ENCODE measurements around the gene CBLN1.

CBLN1 gene
- total RNA-seq = 0 to 0.21 (median 0) reads per million in 18 experiments

DNA sequence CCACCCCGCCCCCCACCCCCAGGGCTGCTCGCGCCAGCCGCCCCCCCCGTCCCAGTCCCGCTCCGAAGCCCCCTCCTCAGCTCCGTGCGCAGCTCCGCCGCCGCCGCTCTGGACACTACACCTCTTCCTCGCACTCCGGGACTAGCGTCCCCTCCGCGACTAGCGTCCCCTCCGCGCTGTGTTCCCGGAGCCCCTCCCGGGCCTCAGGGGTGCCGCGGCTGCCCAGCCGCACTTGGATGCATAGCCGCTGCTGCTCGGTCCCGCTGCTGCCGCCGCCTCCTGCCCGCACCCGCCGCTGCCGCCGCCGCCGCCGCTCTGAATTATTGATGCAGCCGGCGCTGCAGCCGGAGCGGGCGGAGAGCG, at the start of gene CBLN1:
TSS of gene CBLN1 (minus strand) at position 359 of the 363 bp plus-strand sequence. CDS start 373 bp downstream, outside the sequence.
- DNase-seq = no peak

DNA sequence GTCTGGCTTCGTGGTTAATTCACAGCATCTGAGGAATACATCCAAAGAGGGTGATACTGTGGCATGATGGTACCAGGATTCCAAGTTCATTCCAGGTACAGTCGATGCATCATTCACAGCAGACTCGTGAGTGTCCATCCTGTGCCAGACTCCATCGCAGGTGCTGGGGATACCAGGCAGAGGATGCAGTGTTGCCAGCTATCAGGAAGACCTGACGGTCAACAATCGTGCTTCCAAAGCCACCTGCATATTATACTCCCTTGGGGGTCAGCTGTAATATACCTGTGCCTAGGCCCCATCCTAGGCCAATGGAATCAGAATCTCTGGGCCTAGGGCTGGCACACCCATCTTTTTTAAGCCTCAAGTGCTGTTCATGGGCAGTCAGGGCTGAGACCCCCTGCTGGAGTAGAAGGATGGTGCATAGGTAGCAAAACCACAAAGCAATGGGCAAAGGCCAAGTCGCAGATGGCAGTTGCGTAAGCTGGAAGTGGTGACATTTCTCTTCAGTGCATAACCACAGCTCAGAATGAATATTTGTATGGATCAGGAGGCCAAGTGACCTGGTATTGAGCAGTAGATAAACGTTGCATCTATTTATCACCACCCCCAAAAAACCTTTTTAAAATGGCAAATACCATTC, 49.0 kb upstream of the CBLN1 start:
- no peak for DNase-seq

DNA sequence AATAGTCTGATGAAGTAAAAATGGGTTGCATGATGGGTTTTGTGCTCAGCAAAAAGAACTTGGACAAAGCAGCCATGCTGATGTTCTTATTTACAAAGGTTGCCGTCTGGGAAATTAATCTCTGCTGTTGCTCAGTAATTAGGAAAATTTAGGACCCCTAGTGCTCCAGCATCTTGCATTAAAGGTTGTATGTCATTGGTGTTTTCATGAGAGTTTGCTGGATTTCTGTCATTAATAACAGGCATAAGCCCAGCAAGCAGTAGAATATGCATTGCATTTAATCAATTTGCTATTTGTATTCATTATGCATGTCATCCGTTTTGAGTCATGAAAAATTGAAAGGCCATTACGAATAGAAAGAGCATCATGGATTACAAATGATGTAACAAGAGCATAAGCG, 46.7 kb upstream of the CBLN1 start:
- DNase-seq = no peak

DNA sequence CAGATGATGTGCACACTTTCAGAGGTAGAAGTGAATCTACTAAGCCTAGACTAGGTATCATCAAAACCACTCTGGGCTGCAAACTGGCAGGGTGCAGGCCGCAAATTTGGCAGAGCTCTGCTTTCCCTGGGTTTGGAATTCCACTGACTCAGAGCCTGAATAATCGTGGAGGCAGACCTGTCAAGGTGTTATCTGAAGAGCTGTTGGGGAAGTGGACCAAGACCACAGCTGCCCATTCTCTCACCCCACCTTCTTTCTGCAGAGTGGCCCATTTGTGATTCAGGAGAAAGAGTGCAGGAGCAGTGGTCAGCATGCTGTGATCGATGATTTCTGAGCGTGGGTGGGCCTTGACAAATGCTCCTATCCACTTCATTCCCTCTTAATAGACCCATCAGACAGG, 45.8 kb upstream of the CBLN1 start:
- DNase-seq = no peak

DNA sequence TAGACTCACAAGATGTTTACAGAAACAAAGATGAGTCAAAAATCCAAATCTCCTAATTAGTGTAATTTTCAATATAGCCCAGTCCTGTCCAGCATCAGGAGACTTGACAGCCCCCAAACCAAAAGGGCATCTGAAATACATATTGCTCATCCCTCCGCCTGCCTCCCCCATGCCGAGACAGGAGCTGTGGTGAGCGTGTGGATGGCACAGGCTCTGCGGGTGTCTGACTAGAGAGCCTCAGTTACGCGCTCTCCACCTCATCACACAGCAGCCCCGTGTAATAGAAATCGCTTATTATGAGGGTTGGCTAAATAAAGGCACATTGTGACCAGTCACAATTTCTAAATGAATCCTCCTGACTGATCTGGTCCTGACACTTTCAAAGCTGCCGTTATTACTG, 43.1 kb upstream of the CBLN1 start:
- DNase-seq = no peak

DNA sequence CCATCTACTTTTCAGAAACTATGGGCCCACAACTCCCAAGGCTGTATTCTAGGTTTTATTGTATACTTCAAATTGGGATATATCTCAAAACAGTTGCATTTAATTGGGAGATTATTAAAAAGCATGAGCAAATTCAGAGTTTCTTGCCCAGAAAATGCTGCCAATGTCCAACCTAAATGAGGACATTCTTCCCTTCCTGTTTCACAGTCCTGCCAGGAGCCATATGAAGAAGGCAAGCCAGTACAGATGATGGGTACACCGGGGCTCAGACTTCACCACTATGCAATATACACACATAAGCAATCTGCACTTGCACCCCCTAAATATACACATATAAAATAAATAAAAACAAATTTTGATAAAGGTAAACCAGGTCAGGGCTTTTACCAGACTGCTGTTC, 34.0 kb upstream of the CBLN1 start:
- DNase-seq = no peak

DNA sequence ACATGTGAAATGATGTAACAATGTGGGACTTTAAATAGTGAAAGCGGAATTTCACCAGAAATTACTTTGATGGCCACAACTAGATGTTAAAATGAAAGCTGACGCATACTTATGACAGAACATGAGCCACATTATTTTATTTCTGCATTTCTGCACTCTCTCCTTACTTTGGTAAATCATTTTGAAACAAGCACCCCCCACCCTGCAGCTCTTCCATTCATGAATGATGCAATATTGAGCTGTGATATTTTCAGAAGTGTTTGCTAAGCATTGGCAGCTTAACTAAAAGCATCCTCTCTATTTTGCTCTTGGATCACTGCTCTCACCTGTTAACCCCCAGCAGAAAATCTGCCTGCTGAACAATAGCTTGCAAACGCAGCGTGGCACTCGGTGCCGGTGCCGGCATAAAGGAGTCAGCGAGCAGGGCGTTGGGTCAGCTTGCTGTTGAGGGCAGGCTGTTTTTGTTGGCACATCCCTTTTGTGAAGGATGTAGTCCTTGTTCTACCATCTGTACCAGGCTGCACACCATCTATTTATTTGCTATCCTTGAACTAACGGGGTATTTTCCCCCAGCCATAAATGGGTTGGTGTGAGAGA, 30.8 kb upstream of the CBLN1 start:
- no peak for DNase-seq

DNA sequence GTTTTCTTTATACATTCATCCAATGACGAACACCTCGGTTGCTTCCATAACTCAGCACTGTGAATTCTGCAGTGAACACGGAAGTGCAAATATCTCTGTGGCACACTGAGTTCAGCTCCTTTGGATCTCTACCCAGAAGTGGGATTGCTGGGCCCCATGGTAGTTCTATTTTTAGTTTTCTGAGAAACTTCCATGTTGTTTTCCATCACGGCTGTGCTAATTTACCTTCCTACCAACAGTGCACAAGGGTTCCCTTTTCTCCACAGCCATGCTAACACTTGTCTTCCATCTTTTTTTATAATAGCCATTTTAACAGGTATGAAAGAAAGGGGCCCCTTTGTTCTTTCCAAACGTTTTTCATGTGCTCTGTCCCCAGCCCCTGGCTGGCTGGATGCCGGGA, 30.2 kb upstream of the CBLN1 start:
- DNase-seq = no peak

DNA sequence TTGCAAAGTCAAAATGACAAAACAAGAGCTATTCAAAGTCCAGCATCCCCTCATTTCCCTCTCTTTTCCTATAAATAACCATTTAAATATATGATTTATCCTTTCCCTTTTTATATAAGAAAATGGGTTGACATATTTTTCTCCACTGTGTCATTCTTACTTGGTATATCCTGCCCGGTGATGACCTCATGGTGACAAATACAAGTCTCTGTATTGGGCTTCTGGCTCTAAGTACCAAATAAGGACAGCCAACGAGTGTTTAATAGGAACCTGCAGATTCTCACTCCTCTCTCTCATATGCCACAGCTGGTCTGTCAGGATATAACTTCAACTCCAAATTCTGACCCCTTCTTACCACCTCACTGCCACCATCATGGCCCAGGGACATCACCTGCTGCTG, 25.5 kb upstream of the CBLN1 start:
- DNase-seq = no peak

DNA sequence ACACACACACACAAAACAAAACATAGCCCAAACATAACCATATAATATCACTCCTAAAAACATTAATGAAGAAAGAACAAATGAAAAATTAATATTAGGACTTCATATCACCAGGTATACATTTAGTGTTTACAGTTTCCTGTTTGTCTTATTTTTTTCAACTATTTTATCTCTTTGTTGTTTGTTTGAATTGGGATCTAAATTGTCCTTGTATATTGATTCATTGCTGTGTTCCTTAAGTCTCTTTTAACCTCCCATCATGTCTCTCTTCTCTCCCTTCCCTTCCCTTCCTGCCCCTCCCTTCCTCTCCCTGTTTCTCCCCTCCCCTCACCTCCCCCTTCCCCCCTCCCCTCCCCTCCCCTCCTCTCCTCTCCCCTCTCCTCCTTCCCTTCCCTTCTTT, 23.8 kb upstream of the CBLN1 start:
- no peak for DNase-seq

DNA sequence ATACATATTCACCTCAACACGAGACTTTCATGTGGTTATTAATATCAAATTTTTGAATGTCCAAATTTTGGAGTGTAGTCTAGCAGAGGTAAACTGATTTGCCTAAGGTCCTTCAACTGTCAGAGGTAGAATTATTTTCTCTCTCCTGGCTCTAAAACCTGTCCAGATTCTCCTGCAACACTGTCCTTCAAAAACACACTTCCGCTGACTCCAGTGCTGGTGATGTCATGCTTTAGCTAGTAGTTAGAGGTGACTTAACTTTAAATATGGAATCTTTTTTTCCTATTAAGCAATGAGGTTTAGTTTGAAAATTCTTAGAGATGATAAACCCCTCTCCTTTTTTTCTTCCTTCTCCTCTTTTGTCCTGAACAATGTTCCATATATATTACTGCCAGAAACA, 10.8 kb upstream of the CBLN1 start:
- no peak for DNase-seq

DNA sequence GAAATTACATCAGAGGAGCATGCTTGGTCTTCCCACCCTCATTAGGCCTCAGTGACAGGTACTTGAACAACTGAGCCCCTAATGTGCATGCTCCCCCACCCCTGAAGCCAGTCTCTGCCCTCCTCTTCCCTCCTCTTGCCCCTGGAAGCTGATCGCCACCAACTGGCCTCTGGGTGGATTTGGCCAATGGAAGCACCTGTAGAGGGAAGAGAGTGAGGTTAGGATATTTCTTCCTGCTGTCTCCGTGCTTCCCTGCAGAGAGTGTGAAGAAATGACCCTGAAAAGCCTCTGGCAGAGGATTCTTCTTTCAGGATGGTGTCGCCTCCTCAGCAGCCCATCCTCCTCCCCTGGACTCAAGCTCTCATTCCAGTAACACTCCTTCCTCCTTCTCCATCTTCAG, 5.9 kb upstream of the CBLN1 start:
- no peak for DNase-seq

DNA sequence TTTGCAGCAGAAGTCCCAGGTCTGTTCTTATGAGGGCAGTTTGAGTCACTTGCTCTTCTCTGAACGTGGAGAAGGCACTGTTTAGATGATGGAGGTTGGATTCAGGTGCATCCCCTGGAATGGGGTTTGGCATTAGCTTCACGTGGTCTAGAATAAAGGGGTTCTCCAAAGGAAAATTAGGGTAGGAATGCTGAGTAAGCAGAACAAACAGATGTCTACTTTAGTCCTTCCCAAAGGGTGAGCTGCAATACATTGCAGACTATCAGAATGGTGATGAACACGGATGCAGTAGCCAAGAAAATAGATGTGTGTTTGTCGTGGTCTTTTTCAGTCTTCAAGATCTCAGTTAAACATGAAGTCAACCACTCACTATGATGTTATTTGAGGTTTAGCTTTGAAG, 3.3 kb upstream of the CBLN1 start:
- DNase-seq = no peak

DNA sequence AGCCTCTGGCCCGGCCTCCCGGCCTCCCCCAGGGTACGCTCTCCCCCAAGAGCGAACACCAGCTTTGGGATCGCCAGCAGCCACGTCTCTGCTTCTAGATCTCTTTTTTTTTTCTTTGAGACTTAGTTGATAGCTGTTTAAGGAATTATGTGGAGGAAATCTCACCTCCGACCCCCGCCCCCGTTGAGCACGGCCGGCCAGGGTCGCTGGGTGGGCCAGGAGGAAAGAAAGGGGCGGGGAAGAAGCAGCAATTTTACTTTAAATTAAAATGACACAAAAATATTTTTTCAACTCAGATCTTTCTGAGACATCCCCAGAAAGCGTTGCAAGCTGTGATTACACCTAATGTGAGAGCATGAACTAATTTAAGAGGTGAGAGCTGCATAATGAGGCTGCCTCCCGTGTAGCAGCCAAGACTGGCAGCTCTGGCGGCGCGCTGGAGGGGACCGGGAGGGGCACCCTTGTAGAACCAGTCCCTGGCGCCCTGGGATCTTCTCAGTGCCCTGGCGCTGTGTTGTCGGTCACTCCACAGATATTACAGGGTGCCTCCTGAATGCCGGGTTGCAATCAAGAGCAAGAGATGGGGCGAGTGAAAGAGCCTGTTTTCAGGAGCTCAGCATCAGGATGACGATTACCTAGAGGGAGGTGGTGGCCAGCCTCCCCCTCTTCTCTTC, 1.9 kb upstream of the CBLN1 start:
- DNase-seq = no peak

DNA sequence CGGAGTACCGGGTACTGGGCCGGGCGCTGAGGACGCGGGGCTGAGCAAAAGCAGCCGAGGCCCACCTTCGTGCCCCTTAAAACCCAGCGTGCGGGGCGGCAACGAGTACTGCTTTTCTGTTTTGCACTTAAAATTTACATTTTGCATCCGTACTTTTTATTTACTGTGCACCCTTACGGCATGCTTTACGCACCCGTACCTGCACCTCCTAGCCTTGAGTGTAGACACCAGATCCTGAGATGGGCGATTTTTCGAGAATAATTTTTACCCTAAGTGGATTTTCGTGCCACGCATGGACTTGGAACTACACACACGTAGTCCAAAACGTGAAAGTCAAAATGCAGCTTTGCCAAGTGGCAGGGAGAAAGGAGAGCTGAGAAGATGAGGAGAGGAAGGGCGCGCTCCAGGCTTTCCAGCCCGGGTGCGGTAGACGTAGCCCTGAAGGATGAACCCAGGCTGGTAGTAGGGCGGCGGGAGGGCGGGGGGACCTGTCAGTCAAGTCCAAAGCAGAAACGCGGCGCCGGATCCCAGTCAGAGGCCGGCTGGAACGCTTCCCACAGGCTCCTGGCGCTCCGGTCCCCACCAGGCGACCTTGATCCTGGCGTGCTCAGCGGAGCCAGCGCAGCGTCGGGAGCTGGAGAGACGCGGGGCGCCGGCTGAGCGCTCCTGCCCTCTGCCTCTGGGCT, 1.2 kb upstream of the CBLN1 start:
- no peak for DNase-seq

DNA sequence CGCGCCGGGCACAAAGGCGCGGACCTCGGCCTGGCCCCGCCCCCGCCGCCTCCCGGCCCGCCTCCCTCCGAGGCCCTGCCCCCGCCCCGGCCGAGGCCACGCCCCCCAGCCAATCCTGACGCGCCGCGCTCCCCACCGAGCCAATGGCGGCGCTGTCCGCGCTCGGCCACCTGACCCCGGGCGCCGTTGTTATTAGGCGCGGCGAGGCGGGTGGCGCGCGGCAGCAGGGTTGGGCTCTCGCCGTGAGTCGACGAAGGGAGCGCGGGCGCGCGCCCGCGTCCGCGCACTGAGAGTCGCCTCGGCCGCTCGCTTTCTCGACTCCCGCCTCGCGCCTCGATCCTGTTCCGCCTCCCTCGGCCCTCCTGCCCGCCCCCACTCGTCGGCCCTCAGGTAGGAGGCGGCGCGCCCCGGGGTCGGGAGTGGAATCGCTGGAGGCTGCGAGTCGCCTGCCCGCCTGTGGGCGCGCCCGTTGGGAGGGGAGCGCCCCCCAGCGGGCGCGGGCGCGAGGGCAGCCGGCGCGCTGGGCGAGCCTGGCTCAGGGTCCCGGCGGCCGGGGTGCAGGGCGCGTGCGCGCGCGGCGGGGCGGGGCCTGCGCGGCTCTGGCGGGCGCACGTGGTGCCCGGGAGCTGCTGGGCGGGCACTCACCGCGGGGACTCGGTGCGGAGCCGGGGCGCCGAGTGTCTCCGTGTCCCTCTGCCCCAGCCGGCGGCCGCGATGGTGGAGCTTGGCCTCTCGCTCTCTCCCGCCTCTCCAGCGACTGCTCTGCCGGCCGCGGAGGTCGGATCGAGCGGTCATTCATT, 405 bp upstream of the CBLN1 start:
- peak; percentile 82 for DNase-seq

DNA sequence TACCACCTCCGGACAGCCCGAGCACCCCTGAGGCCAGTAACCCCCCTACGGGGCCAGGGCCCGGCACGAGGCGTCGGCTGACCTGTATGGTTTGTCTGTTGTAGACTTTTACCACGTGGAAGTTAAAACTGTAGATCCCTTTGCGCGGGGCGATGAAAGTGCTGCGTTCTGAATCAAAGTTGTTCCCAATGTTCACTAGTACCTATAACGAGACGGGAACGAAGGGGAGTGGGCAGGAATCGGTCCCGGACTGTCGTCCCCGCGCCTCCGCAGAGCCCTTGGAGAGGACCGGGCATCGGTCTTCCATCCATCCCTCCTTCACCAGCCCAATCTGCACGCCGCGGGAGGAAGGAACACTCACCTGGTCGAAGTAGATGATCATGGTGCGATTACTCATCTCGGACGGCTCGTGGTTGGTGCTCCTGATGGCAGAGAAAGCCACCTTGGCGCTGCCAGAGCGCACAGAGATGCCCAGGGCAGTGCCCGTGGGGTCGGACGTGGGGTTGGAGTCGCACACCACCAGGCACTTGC, 732 bp downstream of the CBLN1 start:
- DNase-seq = no peak

DNA sequence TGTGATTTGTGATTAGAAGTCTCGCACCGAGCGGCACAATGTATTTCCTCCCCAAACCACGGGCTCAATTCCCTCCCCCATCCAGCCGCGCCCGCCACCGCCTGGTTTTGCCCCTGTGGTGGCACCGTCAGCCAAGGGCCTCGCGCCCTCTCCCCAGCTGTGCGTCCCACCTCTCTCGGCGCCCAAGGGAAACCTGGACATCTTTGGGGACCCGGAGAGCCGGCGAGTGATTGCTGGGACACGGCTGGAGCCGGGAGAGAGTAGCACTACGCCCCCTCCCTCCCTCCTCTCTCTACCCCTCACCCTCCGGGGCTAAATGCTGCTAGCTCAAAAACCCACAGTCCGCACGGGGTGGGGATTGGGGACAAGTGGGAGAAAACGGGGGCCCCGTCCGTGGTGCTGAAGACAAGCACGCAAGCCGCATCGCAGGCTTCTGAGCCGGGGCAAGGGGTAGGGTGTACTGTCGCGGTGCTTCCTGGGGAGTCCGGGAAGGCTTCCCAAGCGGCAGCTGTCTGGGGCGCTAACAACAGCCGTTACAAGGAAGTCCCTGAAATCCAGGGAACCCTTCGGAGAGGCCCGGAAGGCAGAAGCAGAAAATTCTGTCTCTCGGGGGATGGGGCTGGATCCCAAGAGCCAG, 1.4 kb downstream of the CBLN1 start:
- no peak for DNase-seq

DNA sequence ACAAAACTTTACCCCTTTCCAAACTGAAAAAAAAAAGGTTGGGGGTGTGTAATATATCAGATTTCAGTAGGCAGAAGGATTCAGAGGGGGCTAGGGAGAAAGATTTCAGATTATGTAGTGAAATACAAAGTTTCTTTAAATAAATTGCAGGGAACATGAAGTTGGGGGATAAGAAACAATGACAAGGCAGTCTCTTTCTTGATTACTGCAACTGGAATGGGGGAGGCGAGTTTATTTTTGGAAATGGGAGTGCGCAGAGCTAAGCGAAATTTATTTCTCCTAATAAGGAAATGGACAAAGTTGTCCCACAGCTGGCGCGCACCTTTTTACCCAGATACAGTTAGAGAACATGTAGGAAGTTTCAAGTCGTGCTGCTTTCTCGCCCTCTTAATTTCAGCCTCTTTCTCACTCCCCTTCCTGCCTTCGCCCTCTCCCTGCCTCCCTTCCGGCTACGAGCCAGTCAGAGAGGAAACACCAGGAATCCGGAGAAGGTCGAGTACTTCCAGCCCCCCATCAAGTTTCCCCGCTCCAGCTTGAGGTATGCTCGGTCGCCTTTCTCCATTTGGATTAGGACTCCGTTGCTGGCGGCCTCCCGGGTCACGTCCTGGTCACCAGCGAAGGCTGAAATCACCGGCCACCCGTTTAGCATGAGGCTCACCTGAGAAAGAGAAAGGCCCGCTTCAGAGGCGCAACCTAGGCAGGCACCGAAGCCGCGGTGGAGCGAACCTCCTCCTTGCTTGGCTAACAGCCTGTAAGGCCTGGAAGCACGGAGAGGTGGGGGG, 2.5 kb downstream of the CBLN1 start:
- no peak for DNase-seq

DNA sequence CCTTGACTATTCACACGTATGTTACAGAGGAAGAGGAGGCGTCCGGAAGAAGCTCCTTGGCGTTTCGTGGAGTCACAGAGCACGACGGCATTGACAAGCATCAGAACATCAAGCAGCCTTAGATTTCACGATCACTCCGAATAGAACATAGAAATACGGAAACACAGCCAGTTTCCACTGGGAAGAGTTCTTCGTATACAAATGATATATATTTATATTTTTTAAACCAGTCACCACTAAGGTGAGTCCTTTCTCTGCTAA, 3.1 kb downstream of the CBLN1 start:
- no peak for DNase-seq

DNA sequence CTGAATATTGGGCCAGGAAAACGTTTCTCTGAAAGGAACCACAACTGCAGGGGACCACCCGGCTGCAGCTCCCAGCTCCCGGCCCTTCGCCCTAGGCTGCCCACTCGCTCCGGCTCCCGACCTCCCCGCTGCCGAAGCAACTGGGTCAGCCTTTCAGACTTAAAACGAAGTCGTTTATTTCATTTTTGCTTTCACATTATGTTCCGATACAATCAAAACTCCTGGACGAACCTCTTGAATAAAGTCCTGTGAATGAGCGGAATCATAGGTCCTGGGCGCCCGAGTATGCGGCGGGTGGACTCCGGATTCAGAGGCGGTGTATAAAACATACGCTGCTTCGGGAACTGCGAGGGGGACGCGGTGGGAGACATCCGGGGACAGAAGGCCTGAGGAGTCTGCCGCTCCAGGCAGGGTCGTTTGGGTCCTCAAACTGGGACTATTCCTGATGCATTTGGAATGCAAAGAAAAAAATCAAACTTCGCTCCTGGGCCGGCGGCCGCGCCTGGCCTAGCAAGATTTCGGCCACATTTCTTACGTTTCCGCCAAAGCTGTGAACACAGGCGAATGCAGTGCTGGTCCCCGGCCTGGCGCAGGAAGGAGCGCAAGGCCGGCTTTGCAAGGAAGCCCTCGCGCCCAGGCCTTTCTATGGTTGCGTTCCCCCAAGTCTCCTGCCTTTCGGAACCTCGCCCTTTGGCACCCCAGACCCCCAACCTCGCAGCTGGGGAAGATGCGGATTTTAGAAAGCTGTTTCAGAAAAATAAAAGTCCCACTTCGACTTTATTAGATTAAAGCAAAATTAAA, 3.7 kb downstream of the CBLN1 start:
- DNase-seq = no peak

All from inflammatory macrophage (primary cell).